GM19193 (cell line): ENCODE results near the gene KCNK2.

Source experiments
- POLR2A ChIP-seq: IDR thresholded peaks from 4 replicates; pipeline ENCODE4 v1.6.1; 2011; ENCODE audit not compliant: insufficient read depth, insufficient read length; ENCODE audit errors: extremely low read depth

KCNK2 gene

GRCh38 chr1:215285013-215285800 lies 202.7 kb downstream of the KCNK2 start:
- TF ChIP-seq POLR2A = no peak
